Stimulated activated naive CD8-positive, alpha-beta T cell treated with anti-CD3 and anti-CD28 coated beads, Interleukin-15, amount 100 ng/mL, for 72 hours (primary cell): ENCODE data around the gene FOXP1.

ENCODE experiments used
- ATAC-seq: fragments of 150-1000 bp; cut with Tn5 transposase; 2 replicates; pipeline ENCODE4 v1.10.0; 2021; ENCODE audit warnings: mild to moderate bottlenecking, moderate library complexity
- DNase-seq, 2 donors: peaks; one replicate each; pipeline ENCODE4 v3.0.0; 2021 to 2022
- H3K27ac Mint-ChIP-seq, 2 donors: one replicate each; pipeline ENCODE4 v1.8.0; 2022; ENCODE audit warnings: mild to moderate bottlenecking in 2 of 2, mixed read lengths in 2 of 2, moderate library complexity in 2 of 2
- H3K27me3 Mint-ChIP-seq: one replicate; pipeline ENCODE4 v1.8.0; 2022; ENCODE audit warnings: mixed read lengths
- H3K4me1 Mint-ChIP-seq: one replicate; pipeline ENCODE4 v1.8.0; 2022; ENCODE audit warnings: mild to moderate bottlenecking, mixed read lengths
- H3K4me3 Mint-ChIP-seq, 2 donors: one replicate each; pipeline ENCODE4 v1.8.0; 2022; ENCODE audit warnings: mild to moderate bottlenecking in 2 of 2, mixed read lengths in 2 of 2, moderate library complexity in 1 of 2
- H3K9me3 Mint-ChIP-seq, 2 donors: one replicate each; pipeline ENCODE4 v1.8.0; 2022; ENCODE audit warnings: mixed read lengths in 2 of 2

FOXP1 gene

GRCh38 chr3:71583566-71584393 lies at the start of gene FOXP1:
FOXP1 (minus strand) TSS chr3:71583728; CDS start chr3:71198381, 385,347 bp downstream.
- peak; percentile 76 for ATAC-seq
- Mint-ChIP-seq H3K4me1 (peaks cover 68% of the 10 kb centered on the region), H3K27me3 (no peaks in the 10 kb centered on the region), H3K9me3 (no peaks in the 10 kb centered on the region), H3K27ac (peak within 1 kb of the TSS; percentile 99 to 100), H3K4me3 (peak within 1 kb of the TSS; percentile 95 to 97)
- DNase-seq = peak; percentile 71 to 77

GRCh38 chr3:71629711-71630110 lies 46.2 kb upstream of the FOXP1 start:
- ATAC-seq (no peak), DNase-seq (no peak)
- no peaks in the 10 kb centered on the region for H3K27me3 Mint-ChIP-seq
- peaks cover 0 to 5% of the 10 kb centered on the region in 2 donors for H3K9me3 Mint-ChIP-seq
- no peak overlapping the region for H3K27ac Mint-ChIP-seq
- no peak overlapping the region for H3K4me3 Mint-ChIP-seq
- no peaks in the 10 kb centered on the region for H3K4me1 Mint-ChIP-seq

- Mint-ChIP-seq H3K4me1 (no peaks in the 10 kb centered on the region), H3K27ac (no peak overlapping the region), H3K27me3 (no peaks in the 10 kb centered on the region), H3K9me3 (peaks cover 0 to 5% of the 10 kb centered on the region in 2 donors), H3K4me3 (no peak overlapping the region)
- no peak for ATAC-seq
- no peak for DNase-seq
Observed at GRCh38 chr3:71629289-71629688, 45.8 kb upstream of the FOXP1 start.

GRCh38 chr3:71628522-71628921 lies 45.0 kb upstream of the FOXP1 start:
- H3K4me3 Mint-ChIP-seq = no peak overlapping the region
- H3K9me3 Mint-ChIP-seq = peaks cover 0 to 5% of the 10 kb centered on the region in 2 donors
- ATAC-seq (no peak), DNase-seq (no peak)
- H3K4me1 Mint-ChIP-seq = no peaks in the 10 kb centered on the region
- H3K27ac Mint-ChIP-seq = no peak overlapping the region
- H3K27me3 Mint-ChIP-seq = no peaks in the 10 kb centered on the region

DNA sequence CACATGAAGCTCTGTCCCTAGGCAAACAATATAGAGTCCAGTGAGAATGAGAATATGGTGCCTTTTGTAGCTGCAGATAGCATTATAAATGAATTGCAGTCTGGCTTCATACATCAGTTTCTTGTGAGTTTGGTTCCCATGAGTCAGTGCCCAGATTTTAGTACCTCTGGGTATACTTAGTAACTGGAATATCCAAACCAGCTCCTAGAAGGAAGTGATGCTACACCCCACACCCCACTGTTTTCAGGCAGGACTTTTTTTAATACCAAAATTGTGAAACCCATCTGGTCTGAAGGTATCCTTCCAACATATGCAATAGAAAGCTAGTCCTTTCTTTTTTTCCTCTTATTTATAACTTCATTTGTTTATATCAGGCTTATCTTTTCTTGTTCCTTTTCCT lies 42.1 kb upstream of the FOXP1 start:
- no peak overlapping the region for H3K27ac Mint-ChIP-seq
- peaks cover 0 to 5% of the 10 kb centered on the region in 2 donors for H3K9me3 Mint-ChIP-seq
- H3K4me1 Mint-ChIP-seq = no peaks in the 10 kb centered on the region
- no peak for ATAC-seq
- H3K27me3 Mint-ChIP-seq = no peaks in the 10 kb centered on the region
- no peak overlapping the region for H3K4me3 Mint-ChIP-seq
- DNase-seq = no peak

DNA sequence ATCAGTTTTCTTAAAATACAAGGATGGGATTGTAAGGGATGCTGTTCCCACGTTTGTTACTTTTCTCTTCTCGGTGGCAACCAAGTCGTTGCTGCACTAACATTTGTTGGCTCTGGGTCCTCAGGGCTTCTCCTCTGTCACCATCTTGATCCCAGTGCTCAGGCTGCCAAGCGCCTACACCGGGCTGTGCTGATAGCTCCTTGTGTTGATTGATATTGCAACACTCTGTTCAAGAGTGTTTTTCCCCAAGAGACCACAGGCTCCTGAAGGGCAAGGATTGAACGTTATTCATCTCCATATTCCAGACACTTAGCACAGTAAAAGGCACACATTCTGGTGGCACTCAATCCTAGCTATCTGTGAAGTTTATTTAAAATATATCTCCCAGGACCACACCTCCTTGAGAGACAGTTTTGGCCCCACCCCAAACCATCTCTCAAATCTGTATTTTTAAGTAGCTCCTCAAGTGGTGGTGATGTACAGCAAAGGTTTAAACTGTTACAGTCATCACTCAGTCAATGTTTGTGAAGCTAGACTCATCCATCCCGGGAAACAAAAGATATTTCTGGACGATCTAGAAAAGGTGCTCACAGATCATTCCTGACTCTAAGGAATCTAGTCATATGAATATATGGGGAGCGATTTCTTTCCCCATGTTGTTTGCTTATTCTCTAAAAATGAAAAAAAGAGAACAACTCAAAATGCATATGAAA lies 38.5 kb upstream of the FOXP1 start:
- no peak for DNase-seq
- no peak overlapping the region for H3K4me3 Mint-ChIP-seq

GRCh38 chr3:71618538-71618937 lies 35.0 kb upstream of the FOXP1 start:
- Mint-ChIP-seq H3K9me3 (no peaks in the 10 kb centered on the region), H3K27me3 (no peaks in the 10 kb centered on the region), H3K4me1 (peaks cover 19% of the 10 kb centered on the region), H3K4me3 (no peak overlapping the region), H3K27ac (no peak overlapping the region)
- no peak for DNase-seq
- ATAC-seq = no peak

More for the DNA sequence above, 38.5 kb upstream of the FOXP1 start:
- ATAC-seq = no peak
- H3K4me1 Mint-ChIP-seq = peaks cover 6% of the 10 kb centered on the region
- no peak overlapping the region for H3K27ac Mint-ChIP-seq
- no peaks in the 10 kb centered on the region for H3K27me3 Mint-ChIP-seq
- H3K9me3 Mint-ChIP-seq = peaks cover 0 to 5% of the 10 kb centered on the region in 2 donors

GRCh38 chr3:71616571-71617021 lies 33.1 kb upstream of the FOXP1 start:
- H3K27me3 Mint-ChIP-seq = no peaks in the 10 kb centered on the region
- no peak for DNase-seq
- peak overlapping the region in 1 of 2 donors; percentile 85 for H3K27ac Mint-ChIP-seq
- H3K4me3 Mint-ChIP-seq = peak overlapping the region in 1 of 2 donors; percentile 25
- peak; percentile 45 for ATAC-seq
- peaks cover 19% of the 10 kb centered on the region for H3K4me1 Mint-ChIP-seq
- no peaks in the 10 kb centered on the region for H3K9me3 Mint-ChIP-seq

- ATAC-seq (no peak), DNase-seq (no peak)
- Mint-ChIP-seq H3K4me1 (peaks cover 19% of the 10 kb centered on the region), H3K4me3 (no peak overlapping the region), H3K27ac (no peak overlapping the region), H3K27me3 (no peaks in the 10 kb centered on the region), H3K9me3 (no peaks in the 10 kb centered on the region)
Observed at GRCh38 chr3:71614869-71615268, 31.3 kb upstream of the FOXP1 start.

GRCh38 chr3:71614426-71614825 lies 30.9 kb upstream of the FOXP1 start:
- peaks cover 19% of the 10 kb centered on the region for H3K4me1 Mint-ChIP-seq

DNA sequence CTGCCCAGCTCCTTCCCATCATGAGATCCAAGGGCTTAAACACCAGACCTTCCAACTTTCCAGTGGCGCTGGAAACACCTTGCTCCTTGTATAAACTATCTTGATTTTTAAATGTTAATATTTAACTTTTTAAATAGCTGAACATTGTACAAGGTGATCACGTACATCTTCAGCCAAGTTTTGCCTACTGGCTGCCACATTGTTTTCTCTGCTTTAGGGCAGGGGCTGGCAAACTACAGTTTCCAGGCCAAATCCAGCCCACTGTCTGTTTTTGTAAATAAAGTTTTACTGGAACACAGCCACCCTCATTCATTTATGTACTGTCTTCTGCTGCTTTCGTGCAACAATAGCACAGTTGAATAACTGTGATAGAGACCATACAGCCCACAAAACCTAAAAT lies 27.6 kb upstream of the FOXP1 start:
- ATAC-seq (no peak), DNase-seq (no peak)
- Mint-ChIP-seq H3K27me3 (no peaks in the 10 kb centered on the region), H3K4me3 (no peak overlapping the region), H3K9me3 (peaks cover 5 to 22% of the 10 kb centered on the region in 2 donors), H3K27ac (no peak overlapping the region), H3K4me1 (peaks cover 4% of the 10 kb centered on the region)

More at GRCh38 chr3:71614426-71614825, 30.9 kb upstream of the FOXP1 start:
- ATAC-seq (no peak), DNase-seq (no peak)
- H3K27ac Mint-ChIP-seq = no peak overlapping the region
- H3K4me3 Mint-ChIP-seq = no peak overlapping the region
- no peaks in the 10 kb centered on the region for H3K27me3 Mint-ChIP-seq
- no peaks in the 10 kb centered on the region for H3K9me3 Mint-ChIP-seq

GRCh38 chr3:71607364-71607763 lies 23.8 kb upstream of the FOXP1 start:
- Mint-ChIP-seq H3K4me1 (no peaks in the 10 kb centered on the region), H3K9me3 (peaks cover 5 to 22% of the 10 kb centered on the region in 2 donors), H3K27me3 (no peaks in the 10 kb centered on the region), H3K4me3 (no peak overlapping the region), H3K27ac (no peak overlapping the region)
- DNase-seq (no peak), ATAC-seq (no peak)

DNA sequence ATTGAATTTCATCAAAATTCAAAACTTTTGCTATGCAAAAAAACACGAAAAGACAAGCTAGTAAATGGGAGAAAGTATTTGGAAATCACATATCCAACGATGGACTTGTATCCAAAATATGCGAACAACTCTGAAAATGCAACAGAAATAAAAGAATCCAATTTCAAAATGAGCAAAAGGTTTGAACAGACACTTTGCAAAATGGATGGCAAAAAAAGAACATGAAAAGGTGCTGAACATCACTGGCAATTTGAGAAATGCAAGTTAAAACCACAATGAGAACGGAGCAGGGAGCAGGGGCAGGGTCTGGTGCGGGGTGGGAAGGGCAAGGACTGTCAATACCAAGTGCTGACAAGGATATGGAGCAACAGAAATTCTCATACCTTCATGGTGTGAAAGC lies 23.1 kb upstream of the FOXP1 start:
- ATAC-seq (no peak), DNase-seq (no peak)
- H3K9me3 Mint-ChIP-seq = peaks cover 10 to 30% of the 10 kb centered on the region in 2 donors
- H3K4me1 Mint-ChIP-seq = peaks cover 7% of the 10 kb centered on the region
- H3K27me3 Mint-ChIP-seq = no peaks in the 10 kb centered on the region
- H3K4me3 Mint-ChIP-seq = no peak overlapping the region
- H3K27ac Mint-ChIP-seq = no peak overlapping the region

DNA sequence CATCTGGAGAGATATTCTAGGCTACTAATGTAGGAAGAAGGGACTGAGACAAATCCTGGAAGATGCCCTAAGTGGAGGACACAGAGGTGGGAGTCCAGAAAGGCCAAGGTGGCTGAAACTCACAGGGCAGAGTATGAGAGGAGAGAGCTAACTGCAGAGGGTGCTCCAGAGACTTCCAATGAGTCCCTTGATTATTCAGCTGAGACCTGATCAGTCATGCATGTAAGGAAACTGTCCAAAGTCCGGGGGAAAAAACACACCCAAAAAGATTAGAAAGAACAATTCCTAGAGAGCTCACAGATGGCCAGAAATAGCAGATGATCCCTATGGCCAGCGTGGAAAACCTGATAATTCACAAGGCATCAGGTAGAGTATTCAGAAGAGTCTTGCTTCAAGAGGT lies 18.7 kb upstream of the FOXP1 start:
- peak overlapping the region in 1 of 2 donors; percentile 24 for H3K27ac Mint-ChIP-seq
- no peaks in the 10 kb centered on the region for H3K27me3 Mint-ChIP-seq
- ATAC-seq (no peak), DNase-seq (no peak)
- peaks cover 26% of the 10 kb centered on the region for H3K4me1 Mint-ChIP-seq
- H3K9me3 Mint-ChIP-seq = peaks cover 16% of the 10 kb centered on the region in 2 donors
- no peak overlapping the region for H3K4me3 Mint-ChIP-seq

GRCh38 chr3:71601811-71602210 lies 18.3 kb upstream of the FOXP1 start:
- no peak overlapping the region for H3K4me3 Mint-ChIP-seq
- H3K27me3 Mint-ChIP-seq = no peaks in the 10 kb centered on the region
- no peak overlapping the region for H3K27ac Mint-ChIP-seq
- ATAC-seq = peak; percentile 46
- DNase-seq = no peak
- H3K9me3 Mint-ChIP-seq = peaks cover 13 to 15% of the 10 kb centered on the region in 2 donors
- H3K4me1 Mint-ChIP-seq = peaks cover 26% of the 10 kb centered on the region
